Measurements from ENCODE around the gene PACRG.

Gene PACRG

DNA sequence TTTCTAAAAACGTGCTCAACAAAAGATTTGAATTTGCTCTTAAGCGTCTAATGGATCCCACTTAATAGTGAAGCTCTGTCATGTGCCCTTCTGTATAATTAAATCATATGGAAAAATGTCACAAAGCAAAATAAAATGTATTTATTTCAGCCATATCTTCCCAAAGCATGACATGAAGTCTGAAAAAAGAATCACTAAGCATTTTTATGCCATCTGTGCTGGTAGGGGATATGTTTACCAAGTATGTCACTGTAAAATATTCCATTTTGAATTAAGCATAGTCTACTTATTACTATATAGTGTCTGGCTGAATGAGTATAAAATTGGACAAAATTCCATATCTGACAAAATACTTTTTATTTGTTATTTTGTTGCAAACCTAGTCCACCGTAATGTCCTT, 438.7 kb downstream of the PACRG start:
- no peak overlapping the region for H3K4me3 ChIP-seq (ENCODE audit: low read depth, low read length)
- no peak for DNase-seq (ENCODE audit: low read depth)
- TF ChIP-seq MAX (IDR thresholded peaks at IDR 0.05; ENCODE audit: low read depth, low read length), result no peak
- TF ChIP-seq, protein P1, sequence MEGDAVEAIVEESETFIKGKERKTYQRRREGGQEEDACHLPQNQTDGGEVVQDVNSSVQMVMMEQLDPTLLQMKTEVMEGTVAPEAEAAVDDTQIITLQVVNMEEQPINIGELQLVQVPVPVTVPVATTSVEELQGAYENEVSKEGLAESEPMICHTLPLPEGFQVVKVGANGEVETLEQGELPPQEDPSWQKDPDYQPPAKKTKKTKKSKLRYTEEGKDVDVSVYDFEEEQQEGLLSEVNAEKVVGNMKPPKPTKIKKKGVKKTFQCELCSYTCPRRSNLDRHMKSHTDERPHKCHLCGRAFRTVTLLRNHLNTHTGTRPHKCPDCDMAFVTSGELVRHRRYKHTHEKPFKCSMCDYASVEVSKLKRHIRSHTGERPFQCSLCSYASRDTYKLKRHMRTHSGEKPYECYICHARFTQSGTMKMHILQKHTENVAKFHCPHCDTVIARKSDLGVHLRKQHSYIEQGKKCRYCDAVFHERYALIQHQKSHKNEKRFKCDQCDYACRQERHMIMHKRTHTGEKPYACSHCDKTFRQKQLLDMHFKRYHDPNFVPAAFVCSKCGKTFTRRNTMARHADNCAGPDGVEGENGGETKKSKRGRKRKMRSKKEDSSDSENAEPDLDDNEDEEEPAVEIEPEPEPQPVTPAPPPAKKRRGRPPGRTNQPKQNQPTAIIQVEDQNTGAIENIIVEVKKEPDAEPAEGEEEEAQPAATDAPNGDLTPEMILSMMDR (IDR thresholded peaks at IDR 0.05; ENCODE audit: low read depth, low read length), result no peak
- TF ChIP-seq MYC (IDR thresholded peaks at IDR 0.05; ENCODE audit: low read depth, low read length), result no peak
- no peak for TF ChIP-seq POLR2A (IDR thresholded peaks at IDR 0.05; ENCODE audit: extremely low read depth, insufficient read length)

- H3K4me3 ChIP-seq (ENCODE audit: low read depth, low read length), result no peak overlapping the region
- no peak for TF ChIP-seq POLR2A (IDR thresholded peaks at IDR 0.05; ENCODE audit: extremely low read depth, insufficient read length)
- no peak for DNase-seq (ENCODE audit: low read depth)
These were observed 441.7 kb downstream of the PACRG start for GRCh38 chr6:163169521-163169920.

DNA sequence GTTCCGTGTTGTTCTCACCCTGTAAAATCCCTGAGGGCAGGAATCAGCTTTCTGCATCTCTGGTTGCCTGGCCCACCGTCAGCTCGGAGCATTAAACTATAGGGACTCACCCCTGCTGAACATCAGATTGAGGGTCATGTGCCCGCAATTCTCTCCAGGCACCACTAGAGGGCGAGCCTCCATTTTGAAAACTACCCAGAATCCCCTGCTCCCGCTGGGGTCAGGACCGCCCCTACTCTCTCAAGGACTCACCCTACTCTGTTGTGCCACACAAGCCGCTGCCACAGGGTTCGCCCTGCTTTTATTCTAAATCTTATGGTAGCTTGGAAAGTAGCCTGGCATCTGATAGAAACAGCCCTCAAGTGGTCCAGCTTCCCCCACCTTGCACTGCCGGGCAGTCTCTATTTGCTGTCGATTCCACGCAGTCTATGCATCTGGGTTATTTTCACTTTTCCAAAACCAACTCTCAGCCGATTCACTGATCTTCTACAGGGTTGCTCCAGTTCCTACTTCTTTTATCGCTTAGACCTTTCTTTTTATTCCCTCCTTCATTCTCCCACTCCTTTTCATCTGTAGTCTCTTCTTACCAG, 442.6 kb downstream of the PACRG start:
- TF ChIP-seq MAX (IDR thresholded peaks at IDR 0.05; ENCODE audit: low read depth, low read length), result no peak
- TF ChIP-seq, protein P1 (IDR thresholded peaks at IDR 0.05; ENCODE audit: low read depth, low read length), result peak; percentile 82
- H3K4me3 ChIP-seq (ENCODE audit: low read depth, low read length), result no peak overlapping the region

DNA sequence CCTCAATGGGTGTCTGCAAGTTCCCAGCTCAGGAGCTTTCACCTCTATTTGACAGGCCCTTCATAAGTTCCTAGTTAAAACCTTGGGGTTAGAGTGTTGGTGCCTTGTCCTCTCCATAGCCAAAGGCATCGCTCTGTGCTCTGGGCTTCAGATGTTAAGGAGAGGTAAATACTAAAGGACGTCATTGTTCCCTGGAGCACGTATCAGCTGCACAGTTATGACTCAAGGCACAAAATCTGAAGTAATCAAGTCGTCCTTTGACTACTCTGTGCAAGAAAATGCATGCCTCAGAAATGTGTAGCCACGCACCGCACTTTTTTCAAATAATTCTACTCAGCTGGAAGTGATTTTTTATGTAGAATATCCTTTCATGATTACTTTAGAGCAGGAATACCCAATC, 446.0 kb downstream of the PACRG start:
- DNase-seq (ENCODE audit: low read depth), result no peak
- H3K4me3 ChIP-seq (ENCODE audit: low read depth, low read length), result no peak overlapping the region
- no peak for TF ChIP-seq POLR2A (IDR thresholded peaks at IDR 0.05; ENCODE audit: extremely low read depth, insufficient read length)
- no peak for TF ChIP-seq MYC (IDR thresholded peaks at IDR 0.05; ENCODE audit: low read depth, low read length)
- no peak for TF ChIP-seq MAX (IDR thresholded peaks at IDR 0.05; ENCODE audit: low read depth, low read length)

More for the DNA sequence above, 442.6 kb downstream of the PACRG start:
- DNase-seq (ENCODE audit: low read depth), result peak; percentile 61

DNA sequence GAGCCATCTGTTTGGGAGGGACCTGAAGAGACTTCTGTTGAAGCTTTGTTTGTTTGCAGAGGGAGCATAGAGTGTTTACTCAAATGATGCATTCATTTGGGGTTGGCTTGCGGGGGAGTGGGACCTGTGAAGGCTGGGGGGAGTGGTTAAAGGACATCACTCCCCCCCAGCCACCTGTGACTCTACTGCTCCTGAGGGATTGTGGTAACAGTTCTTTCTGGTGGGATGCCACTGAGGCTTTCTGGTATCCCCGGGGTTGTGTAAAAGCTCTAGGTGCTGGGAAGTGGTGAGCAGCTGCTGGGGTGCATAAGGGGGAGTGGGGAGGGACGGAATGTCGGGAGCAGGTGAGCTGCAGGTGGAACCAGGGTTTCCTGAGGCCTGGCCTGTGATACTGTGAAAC, 447.5 kb downstream of the PACRG start:
- TF ChIP-seq MAX (IDR thresholded peaks at IDR 0.05; ENCODE audit: low read depth, low read length), result no peak
- TF ChIP-seq, protein P1 (IDR thresholded peaks at IDR 0.05; ENCODE audit: low read depth, low read length), result no peak
- no peak for DNase-seq (ENCODE audit: low read depth)

GRCh38 chr6:163176097-163176496, 448.3 kb downstream of the PACRG start:
- TF ChIP-seq POLR2A (IDR thresholded peaks at IDR 0.05; ENCODE audit: extremely low read depth, insufficient read length) (no peak), MYC (IDR thresholded peaks at IDR 0.05; ENCODE audit: low read depth, low read length) (no peak), MAX (IDR thresholded peaks at IDR 0.05; ENCODE audit: low read depth, low read length) (no peak)
- TF ChIP-seq, protein P1 (IDR thresholded peaks at IDR 0.05; ENCODE audit: low read depth, low read length), result no peak
- no peak for DNase-seq (ENCODE audit: low read depth)
- H3K4me3 ChIP-seq (ENCODE audit: low read depth, low read length), result no peak overlapping the region

More for the DNA sequence above, 447.5 kb downstream of the PACRG start:
- H3K4me3 ChIP-seq (ENCODE audit: low read depth, low read length), result no peak overlapping the region

DNA sequence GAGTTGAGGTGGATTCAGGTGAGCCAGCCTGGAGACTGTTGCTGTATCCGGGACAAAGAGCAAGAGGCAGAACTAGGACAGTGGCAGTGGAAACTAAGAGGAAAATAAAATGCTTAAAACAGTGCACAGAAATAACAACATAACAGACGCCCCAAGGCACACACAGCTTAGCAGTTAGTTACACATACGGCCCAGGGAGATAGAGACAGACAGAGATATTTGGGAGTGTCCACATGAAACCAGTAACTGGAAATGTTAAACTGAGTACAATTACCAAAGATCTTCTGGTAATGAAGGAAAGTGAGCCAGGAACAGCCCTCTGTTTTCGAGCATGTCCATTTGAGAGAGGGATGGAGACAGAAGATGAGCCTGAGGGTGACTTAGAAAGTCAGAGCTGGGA, 449.2 kb downstream of the PACRG start:
- no peak overlapping the region for H3K4me3 ChIP-seq (ENCODE audit: low read depth, low read length)
- TF ChIP-seq POLR2A (IDR thresholded peaks at IDR 0.05; ENCODE audit: extremely low read depth, insufficient read length) (no peak), MYC (IDR thresholded peaks at IDR 0.05; ENCODE audit: low read depth, low read length) (no peak), MAX (IDR thresholded peaks at IDR 0.05; ENCODE audit: low read depth, low read length) (no peak)
- TF ChIP-seq, protein P1 (IDR thresholded peaks at IDR 0.05; ENCODE audit: low read depth, low read length), result no peak
- no peak for DNase-seq (ENCODE audit: low read depth)

Measured in NB4 (cell line).